PFSK-1 (cell line): ENCODE measurements around the gene HIGD1A.

Experiments
- FOXP2 ChIP-seq: optimal IDR thresholded peaks from 2 replicates; pipeline ENCODE3; 2011; ENCODE audit warnings: borderline replicate concordance, control low read depth, inconsistent platforms; ENCODE audit not compliant: insufficient read depth; ENCODE audit errors: extremely low read length, extremely low read depth
- POLR2AphosphoS5 ChIP-seq: IDR thresholded peaks from 2 replicates; pipeline ENCODE4 v1.6.1; 2012; ENCODE audit warnings: low read depth, mild to moderate bottlenecking, control low read depth, low read length, moderate library complexity
- REST ChIP-seq, 2 experiments: IDR thresholded peaks; 2 replicates each; pipeline versions ENCODE4 v1.6.1 to v1.8.0; 2011 to 2012; ENCODE audit warnings: low read depth in 2 of 2, low read length in 2 of 2, control low read depth in 1 of 2, inconsistent platforms in 1 of 2, mild to moderate bottlenecking in 1 of 2, moderate library complexity in 1 of 2; ENCODE audit not compliant: insufficient read depth in 1 of 2
- SIN3A ChIP-seq: IDR thresholded peaks from 2 replicates; pipeline ENCODE4 v1.6.1; 2012; ENCODE audit warnings: mild to moderate bottlenecking, low read length, moderate library complexity, borderline replicate concordance; ENCODE audit not compliant: insufficient read depth
- TAF1 ChIP-seq: IDR thresholded peaks from 2 replicates; pipeline ENCODE4 v1.6.1; 2012; ENCODE audit warnings: low read length, control low read depth, borderline replicate concordance; ENCODE audit not compliant: insufficient read depth

HIGD1A gene

GRCh38 chr3:42829628-42830436 lies 25.5 kb upstream of the HIGD1A start:
- TF ChIP-seq TAF1 (no peak), SIN3A (no peak), REST (IDR thresholded peaks at IDR 0.05; ENCODE audit: insufficient read depth in 1 of 2, low read depth in 2 of 2, low read length in 2 of 2) (no peak), FOXP2 (no peak), POLR2AphosphoS5 (no peak)

- TF ChIP-seq SIN3A (no peak), REST (IDR thresholded peaks at IDR 0.05; ENCODE audit: insufficient read depth in 1 of 2, low read depth in 2 of 2, low read length in 2 of 2) (no peak), POLR2AphosphoS5 (no peak), TAF1 (no peak), FOXP2 (no peak)
Observed at GRCh38 chr3:42829083-42829627, 24.9 kb upstream of the HIGD1A start.

GRCh38 chr3:42827654-42828053 lies 23.4 kb upstream of the HIGD1A start:
- no peak for TF ChIP-seq REST (IDR thresholded peaks at IDR 0.05; ENCODE audit: insufficient read depth in 1 of 2, low read depth in 2 of 2, low read length in 2 of 2)
- TF ChIP-seq SIN3A, result no peak
- no peak for TF ChIP-seq FOXP2
- no peak for TF ChIP-seq POLR2AphosphoS5
- no peak for TF ChIP-seq TAF1

GRCh38 chr3:42827023-42827422 lies 22.7 kb upstream of the HIGD1A start:
- no peak for TF ChIP-seq REST (IDR thresholded peaks at IDR 0.05; ENCODE audit: insufficient read depth in 1 of 2, low read depth in 2 of 2, low read length in 2 of 2)

- no peak for TF ChIP-seq TAF1
- no peak for TF ChIP-seq SIN3A
- TF ChIP-seq FOXP2, result no peak
- TF ChIP-seq POLR2AphosphoS5, result no peak
- no peak for TF ChIP-seq REST (IDR thresholded peaks at IDR 0.05; ENCODE audit: insufficient read depth in 1 of 2, low read depth in 2 of 2, low read length in 2 of 2)
Observed at GRCh38 chr3:42826141-42826540, 21.9 kb upstream of the HIGD1A start.
